Measurements from ENCODE around the gene TRAP1. TPM values are rescaled to one million over a fixed set of nuclear protein-coding genes. Genes with fewer than 3 reads are reported as not detected.

The TRAP1 gene
- total RNA-seq, 1 experiment from 2014 or later, result 416 TPM

DNA sequence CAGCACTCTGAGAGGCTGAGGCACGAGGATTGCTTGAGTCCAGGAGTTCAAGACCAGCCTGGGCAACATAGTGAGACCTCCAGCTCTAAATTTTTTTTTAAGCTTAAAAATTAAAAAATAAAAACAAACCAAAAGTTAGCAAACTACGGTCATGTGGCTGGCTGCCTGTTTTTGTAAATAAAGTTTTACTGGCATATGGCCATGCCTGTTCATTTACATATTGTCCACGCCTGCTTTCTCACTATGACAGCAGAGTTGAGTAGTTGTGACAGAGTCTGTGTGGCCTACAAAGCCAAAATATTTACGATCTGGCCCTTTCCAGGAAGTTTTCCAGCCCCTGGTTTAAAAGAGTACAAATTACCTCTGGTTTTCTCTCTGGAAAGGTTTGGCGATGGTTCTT is 109.3 kb downstream of the TRAP1 start:
- intact Hi-C loops (cut with micrococcal nuclease), result no loop called here
- Histone ChIP-seq H3K27ac (ENCODE audit: low read depth, low read length) (no peak overlapping the region), H3K79me2 (ENCODE audit: insufficient read depth, low read length) (peaks cover 18% of the 10 kb centered on the region), H3K4me3 (replicated peaks in 1 of 2; ENCODE audit: low read depth in 1 of 2, low read length in 2 of 2) (no peak overlapping the region), H3K9me2 (ENCODE audit: insufficient read depth) (no peaks in the 10 kb centered on the region), H3K27me3 (ENCODE audit: insufficient read depth, low read length) (no peaks in the 10 kb centered on the region), H3K36me3 (ENCODE audit: control insufficient read depth in 1 of 2, insufficient read depth in 2 of 2, low read length in 2 of 2) (0 out of 4 replicates have a peak, but pooled peaks cover 0 to 4% of the 10 kb centered on the region in 2 experiments), H3K4me1 (ENCODE audit: control insufficient read depth in 1 of 2, insufficient read depth in 2 of 2, low read length in 2 of 2) (peaks cover 5 to 14% of the 10 kb centered on the region in 2 experiments; a peak in 3 of 4 replicates), H2AFZ (ENCODE audit: low read depth, low read length, poor library complexity, severe bottlenecking) (no peak overlapping the region), H3K9ac (ENCODE audit: low read length) (no peak overlapping the region), H3K4me2 (ENCODE audit: low read length) (no peak overlapping the region), H3K9me3 (ENCODE audit: control insufficient read depth in 1 of 2, insufficient read depth in 1 of 2, low read depth in 1 of 2, low read length in 2 of 2) (no peaks in the 10 kb centered on the region), H4K20me1 (ENCODE audit: insufficient read depth) (no peaks in the 10 kb centered on the region)
- ChIA-PET RAD21 (ENCODE audit: low non-redundant PET in 1 of 2, low total read pairs in 2 of 2, uncharacterized antibody in 2 of 2, unreplicated experiment in 2 of 2) (no interaction called here), CTCF (no interaction called here), POLR2A (no interaction called here)
- BruUV-seq (replicated peaks), result no TSS peak
- no peak for DNase-seq (ENCODE audit: low read depth, low spot score)
- no peak for ATAC-seq
- TF ChIP-seq, protein P1, sequence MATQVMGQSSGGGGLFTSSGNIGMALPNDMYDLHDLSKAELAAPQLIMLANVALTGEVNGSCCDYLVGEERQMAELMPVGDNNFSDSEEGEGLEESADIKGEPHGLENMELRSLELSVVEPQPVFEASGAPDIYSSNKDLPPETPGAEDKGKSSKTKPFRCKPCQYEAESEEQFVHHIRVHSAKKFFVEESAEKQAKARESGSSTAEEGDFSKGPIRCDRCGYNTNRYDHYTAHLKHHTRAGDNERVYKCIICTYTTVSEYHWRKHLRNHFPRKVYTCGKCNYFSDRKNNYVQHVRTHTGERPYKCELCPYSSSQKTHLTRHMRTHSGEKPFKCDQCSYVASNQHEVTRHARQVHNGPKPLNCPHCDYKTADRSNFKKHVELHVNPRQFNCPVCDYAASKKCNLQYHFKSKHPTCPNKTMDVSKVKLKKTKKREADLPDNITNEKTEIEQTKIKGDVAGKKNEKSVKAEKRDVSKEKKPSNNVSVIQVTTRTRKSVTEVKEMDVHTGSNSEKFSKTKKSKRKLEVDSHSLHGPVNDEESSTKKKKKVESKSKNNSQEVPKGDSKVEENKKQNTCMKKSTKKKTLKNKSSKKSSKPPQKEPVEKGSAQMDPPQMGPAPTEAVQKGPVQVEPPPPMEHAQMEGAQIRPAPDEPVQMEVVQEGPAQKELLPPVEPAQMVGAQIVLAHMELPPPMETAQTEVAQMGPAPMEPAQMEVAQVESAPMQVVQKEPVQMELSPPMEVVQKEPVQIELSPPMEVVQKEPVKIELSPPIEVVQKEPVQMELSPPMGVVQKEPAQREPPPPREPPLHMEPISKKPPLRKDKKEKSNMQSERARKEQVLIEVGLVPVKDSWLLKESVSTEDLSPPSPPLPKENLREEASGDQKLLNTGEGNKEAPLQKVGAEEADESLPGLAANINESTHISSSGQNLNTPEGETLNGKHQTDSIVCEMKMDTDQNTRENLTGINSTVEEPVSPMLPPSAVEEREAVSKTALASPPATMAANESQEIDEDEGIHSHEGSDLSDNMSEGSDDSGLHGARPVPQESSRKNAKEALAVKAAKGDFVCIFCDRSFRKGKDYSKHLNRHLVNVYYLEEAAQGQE (IDR thresholded peaks at IDR 0.05; ENCODE audit: low read depth), result no peak
- TF ChIP-seq FOSL1 (IDR thresholded peaks at IDR 0.05; ENCODE audit: low read depth) (no peak), ELF1 (IDR thresholded peaks at IDR 0.05; ENCODE audit: borderline replicate concordance, low read depth) (no peak), JUND (IDR thresholded peaks at IDR 0.05) (no peak)
- TF ChIP-seq, protein P2, sequence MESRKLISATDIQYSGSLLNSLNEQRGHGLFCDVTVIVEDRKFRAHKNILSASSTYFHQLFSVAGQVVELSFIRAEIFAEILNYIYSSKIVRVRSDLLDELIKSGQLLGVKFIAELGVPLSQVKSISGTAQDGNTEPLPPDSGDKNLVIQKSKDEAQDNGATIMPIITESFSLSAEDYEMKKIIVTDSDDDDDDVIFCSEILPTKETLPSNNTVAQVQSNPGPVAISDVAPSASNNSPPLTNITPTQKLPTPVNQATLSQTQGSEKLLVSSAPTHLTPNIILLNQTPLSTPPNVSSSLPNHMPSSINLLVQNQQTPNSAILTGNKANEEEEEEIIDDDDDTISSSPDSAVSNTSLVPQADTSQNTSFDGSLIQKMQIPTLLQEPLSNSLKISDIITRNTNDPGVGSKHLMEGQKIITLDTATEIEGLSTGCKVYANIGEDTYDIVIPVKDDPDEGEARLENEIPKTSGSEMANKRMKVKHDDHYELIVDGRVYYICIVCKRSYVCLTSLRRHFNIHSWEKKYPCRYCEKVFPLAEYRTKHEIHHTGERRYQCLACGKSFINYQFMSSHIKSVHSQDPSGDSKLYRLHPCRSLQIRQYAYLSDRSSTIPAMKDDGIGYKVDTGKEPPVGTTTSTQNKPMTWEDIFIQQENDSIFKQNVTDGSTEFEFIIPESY (IDR thresholded peaks at IDR 0.05; ENCODE audit: extremely low read depth, insufficient replicate concordance, low read length), result no peak

Other genes with a start within 250 kb of the TRAP1 start
- not detected for gene C16orf90, start 222.0 kb downstream of the TRAP1 start, total RNA-seq (2021; ENCODE audit: unreplicated experiment)
- 27.4 TPM for gene CLUAP1, start 216.5 kb downstream of the TRAP1 start, total RNA-seq (2021; ENCODE audit: unreplicated experiment)
- 0.15 TPM for gene NLRC3, start 140.1 kb downstream of the TRAP1 start, total RNA-seq (2021; ENCODE audit: unreplicated experiment)
- 7.0 TPM for gene SLX4, start 105.9 kb downstream of the TRAP1 start, total RNA-seq (2021; ENCODE audit: unreplicated experiment)
- 11.0 TPM for gene DNASE1, start 62.8 kb downstream of the TRAP1 start, total RNA-seq (2021; ENCODE audit: unreplicated experiment)
- 42.7 TPM for gene CREBBP, start 163.2 kb upstream of the TRAP1 start, total RNA-seq (2021; ENCODE audit: unreplicated experiment)